ENCODE results near the gene JPH3. TPM values are rescaled to one million over a fixed set of nuclear protein-coding genes. Genes with fewer than 3 reads are reported as not detected.

Gene JPH3
- polyA plus RNA-seq, 3 donors = not detected

DNA sequence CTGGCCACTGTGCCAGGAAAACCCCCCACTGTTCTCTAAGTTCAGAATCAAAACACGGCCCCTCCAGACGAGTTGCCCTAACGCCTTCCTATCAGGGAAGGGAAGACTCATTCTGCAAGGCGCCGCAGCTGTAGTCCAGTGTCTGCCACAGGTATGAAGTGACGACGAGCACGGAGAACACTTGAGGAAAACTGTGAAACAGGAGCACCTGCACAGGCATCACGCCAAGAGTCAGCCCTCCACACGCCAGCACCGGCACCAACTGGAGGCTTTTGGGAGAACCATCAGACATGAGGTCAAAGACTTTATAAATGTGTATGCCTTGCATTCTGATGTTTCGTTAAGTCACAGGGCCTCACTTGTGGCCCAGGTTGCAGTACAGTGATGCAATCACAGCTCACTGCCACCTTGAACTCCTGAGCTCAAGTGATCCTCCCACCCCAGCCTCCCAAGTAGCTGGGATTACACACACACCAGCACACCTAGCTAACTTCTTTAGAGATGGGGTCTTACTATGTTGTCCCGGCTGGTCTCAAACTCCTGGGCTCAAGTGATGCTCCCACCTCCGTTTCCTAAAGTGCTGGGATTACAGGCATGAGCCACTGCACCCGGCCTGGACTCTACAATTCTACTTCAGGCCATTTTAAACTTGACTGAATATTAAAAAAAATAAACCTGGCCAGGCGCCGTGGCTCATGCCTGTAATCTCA is 140.6 kb downstream of the JPH3 start:
- over 99% methylated on average over 14 of the region's 17 CpGs for WGBS (ENCODE audit: insufficient coverage)
- H3K36me3 Mint-ChIP-seq = peaks cover 56 to 65% of the 10 kb centered on the region in 2 donors
- no peaks in the 10 kb centered on the region for H3K27me3 ChIP-seq (ENCODE audit: control insufficient read depth in 2 of 2, insufficient read depth in 2 of 2, low read length in 2 of 2)

More for the DNA sequence above, 140.6 kb downstream of the JPH3 start:
- no peak overlapping the region for H3K4me3 Mint-ChIP-seq
- Histone ChIP-seq H4K20me1 (ENCODE audit: insufficient read depth, low read length) (peaks cover 3% of the 10 kb centered on the region), H3K9me3 (replicated peaks in 1 of 2; ENCODE audit: control insufficient read depth in 1 of 2, insufficient read depth in 1 of 2, low read length in 2 of 2) (no peaks in the 10 kb centered on the region), H3K79me2 (ENCODE audit: insufficient read depth, low read length) (no peaks in the 10 kb centered on the region), H3K4me3 (replicated peaks in 1 of 3; ENCODE audit: low read depth in 2 of 3, low read length in 3 of 3) (no peak overlapping the region), H3K9ac (ENCODE audit: insufficient read depth, low read length, poor library complexity, severe bottlenecking) (no peak overlapping the region), H3K27ac (ENCODE audit: low read depth in 1 of 2, low read length in 2 of 2) (no peak overlapping the region), H2AFZ (ENCODE audit: insufficient read depth, low read depth, low read length, poor library complexity, severe bottlenecking) (no peak overlapping the region), H3K36me3 (replicated peaks in 1 of 2; ENCODE audit: control insufficient read depth in 1 of 2, insufficient read depth in 2 of 2, low read length in 2 of 2) (peaks cover 62 to 80% of the 10 kb centered on the region in 2 donors), H3K4me2 (replicated peaks; ENCODE audit: extremely low read depth, low read length, poor library complexity, severe bottlenecking) (no peak overlapping the region), H3K4me1 (ENCODE audit: control insufficient read depth in 1 of 2, insufficient read depth in 2 of 2, low read length in 2 of 2) (no peaks in the 10 kb centered on the region)
- peak overlapping the region in 1 of 7 donors; percentile 42 for H3K27ac Mint-ChIP-seq
- no peaks in the 10 kb centered on the region for H3K9me3 Mint-ChIP-seq
- no peaks in the 10 kb centered on the region for H3K27me3 Mint-ChIP-seq (ENCODE audit: low read depth in 3 of 3)
- no peaks in the 10 kb centered on the region for H3K4me1 Mint-ChIP-seq
- TF ChIP-seq CTCF (IDR thresholded peaks at IDR 0.05) = no peak
- DNase-seq = no peak
- intact Hi-C loops (cut with micrococcal nuclease) = no loop called here
